HEK293 (cell line): ENCODE measurements around the gene IFT80.

ENCODE experiments used
- BCL11A ChIP-seq: fragments of 450-650 bp; formaldehyde crosslinking; IDR thresholded peaks from 2 replicates; pipeline ENCODE4 v1.5.1; 2016; ENCODE audit warnings: low read depth, missing biosample characterization, missing genetic modification characterization
- CTCF ChIP-seq: fragments of 450-650 bp; formaldehyde crosslinking; IDR thresholded peaks from 2 replicates; pipeline ENCODE4 v1.5.1; 2016; ENCODE audit warnings: missing biosample characterization, missing genetic modification characterization
- GLIS1 ChIP-seq: fragments of 450-650 bp; formaldehyde crosslinking; IDR thresholded peaks from 2 replicates; pipeline ENCODE4 v1.5.1; 2016; ENCODE audit warnings: missing biosample characterization, missing genetic modification characterization
- KLF9 ChIP-seq: fragments of 450-650 bp; formaldehyde crosslinking; IDR thresholded peaks from 2 replicates; pipeline ENCODE4 v1.5.1; 2016; ENCODE audit warnings: missing biosample characterization, missing genetic modification characterization, low read depth
- SP2 ChIP-seq: fragments of 450-650 bp; formaldehyde crosslinking; IDR thresholded peaks from 2 replicates; pipeline ENCODE4 v1.5.1; 2016; ENCODE audit warnings: missing biosample characterization, missing genetic modification characterization
- WT1 ChIP-seq: fragments of 450-650 bp; formaldehyde crosslinking; IDR thresholded peaks from 2 replicates; pipeline ENCODE4 v1.5.1; 2016; ENCODE audit warnings: missing biosample characterization, missing genetic modification characterization
- ZBTB20 ChIP-seq: fragments of 450-650 bp; formaldehyde crosslinking; IDR thresholded peaks from 2 replicates; pipeline ENCODE4 v1.5.1; 2016; ENCODE audit warnings: missing biosample characterization, missing genetic modification characterization
- ZFP3 ChIP-seq: fragments of 450-650 bp; formaldehyde crosslinking; IDR thresholded peaks from 2 replicates; pipeline ENCODE4 v1.5.1; 2016; ENCODE audit warnings: low read depth, missing biosample characterization, missing genetic modification characterization
- ZNF121 ChIP-seq: fragments of 450-650 bp; formaldehyde crosslinking; IDR thresholded peaks from 2 replicates; pipeline ENCODE4 v1.5.1; 2016; ENCODE audit warnings: missing biosample characterization, missing genetic modification characterization
- ZNF132 ChIP-seq: fragments of 450-650 bp; formaldehyde crosslinking; IDR thresholded peaks from 2 replicates; pipeline ENCODE4 v1.5.1; 2017; ENCODE audit warnings: missing biosample characterization, missing genetic modification characterization, borderline replicate concordance
- ZNF560 ChIP-seq: fragments of 450-650 bp; formaldehyde crosslinking; IDR thresholded peaks from 2 replicates; pipeline ENCODE4 v1.5.1; 2017; ENCODE audit warnings: missing biosample characterization, missing genetic modification characterization, borderline replicate concordance
- ZNF658 ChIP-seq: fragments of 450-650 bp; formaldehyde crosslinking; IDR thresholded peaks from 2 replicates; pipeline ENCODE4; 2016; ENCODE audit warnings: missing biosample characterization, missing genetic modification characterization
- ZNF707 ChIP-seq: fragments of 450-650 bp; formaldehyde crosslinking; IDR thresholded peaks from 2 replicates; pipeline ENCODE4 v1.5.1; 2016; ENCODE audit warnings: missing biosample characterization, missing genetic modification characterization

GRCh38 chr3:160392798-160393197, 6.2 kb downstream of the IFT80 start:
- no peak for TF ChIP-seq BCL11A
- no peak for TF ChIP-seq ZBTB20 (tag by site-specific recombination)
- TF ChIP-seq ZNF121 (tag by site-specific recombination), result peak; percentile 86
- no peak for TF ChIP-seq CTCF (tag by site-specific recombination)
- no peak for TF ChIP-seq ZFP3 (tag by site-specific recombination)
- TF ChIP-seq ZNF658, result no peak
- TF ChIP-seq SP2, result no peak
- no peak for TF ChIP-seq ZNF707
- no peak for TF ChIP-seq ZNF560
- TF ChIP-seq ZNF132 (tag by site-specific recombination), result no peak
- TF ChIP-seq KLF9 (tag by site-specific recombination), result no peak
- TF ChIP-seq WT1 (tag by site-specific recombination), result no peak
- TF ChIP-seq GLIS1, result no peak
